ENCODE results near the gene FAM168A. TPM values are rescaled to one million over a fixed set of nuclear protein-coding genes. Genes with fewer than 3 reads are reported as not detected.

The FAM168A gene
- total and polyA plus RNA-seq, 9 of the 15 experiments (the other 6 are each of a cell fraction or from before 2014, with no cell fraction given): 0.44 to 7.2 (median 2.9) TPM

DNA sequence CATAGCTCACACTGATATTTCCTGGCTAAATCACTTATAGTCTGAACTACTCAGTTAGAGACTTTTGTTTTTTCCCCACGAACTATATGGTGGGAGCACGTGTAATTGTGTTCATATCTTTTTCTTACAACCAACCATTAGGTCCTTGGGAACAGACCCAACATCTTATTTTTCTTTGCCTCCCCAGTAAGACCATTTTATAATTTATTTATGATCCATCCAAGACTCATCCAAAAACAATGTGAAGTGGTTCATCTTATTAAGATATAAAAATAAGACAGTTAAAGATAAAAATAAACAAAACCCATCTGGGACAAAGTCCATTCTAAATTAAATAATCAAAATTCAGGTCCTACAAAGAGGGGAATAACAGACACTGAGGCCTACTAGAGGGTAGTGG, 90.8 kb downstream of the FAM168A start:
- in situ Hi-C loops (cut with MboI): no loop called here

More for the DNA sequence above, 90.8 kb downstream of the FAM168A start:
- POLR2A ChIA-PET: no interaction called here
- no TSS peak for BruUV-seq (replicated peaks)
- Histone ChIP-seq H3K79me2 (ENCODE audit: control insufficient read depth, insufficient read depth, low read length) (no peaks in the 10 kb centered on the region), H4K20me1 (replicated peaks; ENCODE audit: control insufficient read depth, insufficient read depth, low read length) (no peaks in the 10 kb centered on the region), H3K9me1 (ENCODE audit: control insufficient read depth, insufficient read depth, low read length) (no peaks in the 10 kb centered on the region), H3K4me3 (no peak overlapping the region), H3K27ac (ENCODE audit: extremely low read depth, low read depth, low read length) (no peak overlapping the region), H2AFZ (ENCODE audit: low read depth, low read length) (no peak overlapping the region), H3K9ac (ENCODE audit: insufficient read depth in 1 of 2, low read depth in 2 of 2, low read length in 2 of 2) (no peak overlapping the region), H3K36me3 (ENCODE audit: control insufficient read depth, insufficient read depth, low read length) (no peaks in the 10 kb centered on the region), H3K4me1 (replicated peaks in 1 of 2; ENCODE audit: control insufficient read depth in 2 of 2, insufficient read depth in 2 of 2, low read length in 2 of 2) (no peaks in the 10 kb centered on the region), H3K4me2 (ENCODE audit: insufficient read depth, low read length) (no peak overlapping the region), H3K9me3 (replicated peaks; ENCODE audit: control insufficient read depth, insufficient read depth, low read depth, low read length) (no peaks in the 10 kb centered on the region), H3K27me3 (ENCODE audit: control insufficient read depth in 2 of 2, insufficient read depth in 2 of 2, low read length in 2 of 2) (no peaks in the 10 kb centered on the region)
- CTCF ChIA-PET (ENCODE audit: low intra/inter-chr PET ratio): no interaction called here
- FAIRE-seq: no peak
- no peak for DNase-seq (ENCODE audit: extremely low read depth in 1 of 4, low spot score in 3 of 4)
- WGBS (ENCODE audit: insufficient coverage, low coverage, missing lambda C conversion rate): 0% methylated on average over 2 of the region's 2 CpGs
- intact Hi-C loops (cut with micrococcal nuclease): no loop called here
- no peak for ATAC-seq
- TF ChIP-seq HDAC8 (tag; IDR thresholded peaks at IDR 0.05) (no peak), RAD21 (CRISPR knock-in tag; conservative IDR thresholded peaks at IDR 0.05 in 1 of 2, IDR thresholded peaks at IDR 0.05 in 1 of 2) (no peak), STAG1 (CRISPR knock-in tag; IDR thresholded peaks at IDR 0.05; ENCODE audit: borderline replicate concordance) (no peak), BCOR (IDR thresholded peaks at IDR 0.05) (no peak), ZNF75A (CRISPR knock-in tag; IDR thresholded peaks at IDR 0.05) (no peak), CHD1 (IDR thresholded peaks at IDR 0.05; ENCODE audit: low read length) (no peak), ZBTB34 (CRISPR knock-in tag; IDR thresholded peaks at IDR 0.05) (no peak), GABPB1 (CRISPR knock-in tag; IDR thresholded peaks at IDR 0.05) (no peak), MAFG (tag; conservative IDR thresholded peaks at IDR 0.05) (no peak), MED1 (CRISPR knock-in tag; IDR thresholded peaks at IDR 0.05; ENCODE audit: borderline replicate concordance) (no peak)
- TF ChIP-seq, protein P1, sequence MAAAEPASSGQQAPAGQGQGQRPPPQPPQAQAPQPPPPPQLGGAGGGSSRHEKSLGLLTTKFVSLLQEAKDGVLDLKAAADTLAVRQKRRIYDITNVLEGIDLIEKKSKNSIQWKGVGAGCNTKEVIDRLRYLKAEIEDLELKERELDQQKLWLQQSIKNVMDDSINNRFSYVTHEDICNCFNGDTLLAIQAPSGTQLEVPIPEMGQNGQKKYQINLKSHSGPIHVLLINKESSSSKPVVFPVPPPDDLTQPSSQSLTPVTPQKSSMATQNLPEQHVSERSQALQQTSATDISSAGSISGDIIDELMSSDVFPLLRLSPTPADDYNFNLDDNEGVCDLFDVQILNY (CRISPR knock-in tag; IDR thresholded peaks at IDR 0.05): no peak
